HL-60 (cell line): ENCODE data around the gene FOXP1.

Experiments
- DNase-seq, 2 experiments: peaks; one replicate each; pipeline ENCODE4 v3.0.0-alpha.2; 2010 to 2020; ENCODE audit warnings: low read depth in 1 of 2, low spot score in 1 of 2
- H3K27ac ChIP-seq: fragments of 250-450 bp; sonication (Bioruptor Pico); replicated peaks from 2 replicates; pipeline ENCODE4 v1.5.1; 2020; ENCODE audit warnings: mild to moderate bottlenecking, moderate library complexity
- H3K27me3 ChIP-seq: fragments of 250-450 bp; sonication (Bioruptor Pico); 2 replicates; pipeline ENCODE4 v1.5.1; 2021; ENCODE audit warnings: mild to moderate bottlenecking, moderate library complexity; ENCODE audit not compliant: insufficient read depth, poor library complexity, severe bottlenecking
- H3K4me3 ChIP-seq: replicated peaks from 2 replicates; pipeline ENCODE4 v1.5.1; 2011; ENCODE audit warnings: mild to moderate bottlenecking, control low read depth, low read length; ENCODE audit not compliant: insufficient read depth
- CTCF ChIP-seq: IDR thresholded peaks from one replicate; pipeline ENCODE4 v1.5.1; 2011; ENCODE audit warnings: low read length, control low read depth, inconsistent platforms; ENCODE audit not compliant: insufficient read depth
- GABPA ChIP-seq: IDR thresholded peaks from 2 replicates; pipeline ENCODE4 v1.6.1; 2012; ENCODE audit warnings: low read depth
- POLR2AphosphoS5 ChIP-seq: IDR thresholded peaks from 2 replicates; pipeline ENCODE4 v1.6.1; 2012; ENCODE audit warnings: low read depth
- SPI1 ChIP-seq: IDR thresholded peaks from 2 replicates; pipeline ENCODE4 v1.6.1; 2012; ENCODE audit warnings: low read depth, mild to moderate bottlenecking, borderline replicate concordance
- TF ChIP-seq, protein P1 (sequence below): IDR thresholded peaks from 2 replicates; pipeline ENCODE4 v1.6.1; 2012; ENCODE audit warnings: low read depth; ENCODE audit not compliant: insufficient replicate concordance

The FOXP1 gene

DNA sequence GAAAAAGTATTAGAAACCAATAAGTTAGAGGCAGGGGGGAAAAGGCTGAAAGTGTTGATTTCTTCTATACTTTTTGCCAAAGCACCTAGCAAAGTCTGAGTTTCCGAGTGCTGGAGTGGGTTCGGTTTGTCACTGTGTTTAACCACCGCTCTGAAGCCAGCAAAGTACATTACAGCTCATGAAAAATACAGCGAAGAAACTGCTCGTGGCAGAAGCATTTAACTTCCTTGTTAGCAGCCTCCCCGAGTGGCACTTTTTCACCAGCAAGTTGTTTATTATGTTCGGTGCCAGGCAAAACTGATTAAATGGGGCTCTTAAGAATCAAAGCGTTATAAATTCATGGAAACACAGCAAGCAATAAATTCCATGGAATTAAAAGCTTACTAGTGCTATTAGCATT is 313.6 kb downstream of the FOXP1 start:
- Histone ChIP-seq H3K27ac (no peak overlapping the region), H3K27me3 (no peaks in the 10 kb centered on the region), H3K4me3 (no peak overlapping the region)
- no peak for DNase-seq
- TF ChIP-seq CTCF (no peak), GABPA (no peak), SPI1 (no peak), POLR2AphosphoS5 (no peak)
- TF ChIP-seq, protein P1, sequence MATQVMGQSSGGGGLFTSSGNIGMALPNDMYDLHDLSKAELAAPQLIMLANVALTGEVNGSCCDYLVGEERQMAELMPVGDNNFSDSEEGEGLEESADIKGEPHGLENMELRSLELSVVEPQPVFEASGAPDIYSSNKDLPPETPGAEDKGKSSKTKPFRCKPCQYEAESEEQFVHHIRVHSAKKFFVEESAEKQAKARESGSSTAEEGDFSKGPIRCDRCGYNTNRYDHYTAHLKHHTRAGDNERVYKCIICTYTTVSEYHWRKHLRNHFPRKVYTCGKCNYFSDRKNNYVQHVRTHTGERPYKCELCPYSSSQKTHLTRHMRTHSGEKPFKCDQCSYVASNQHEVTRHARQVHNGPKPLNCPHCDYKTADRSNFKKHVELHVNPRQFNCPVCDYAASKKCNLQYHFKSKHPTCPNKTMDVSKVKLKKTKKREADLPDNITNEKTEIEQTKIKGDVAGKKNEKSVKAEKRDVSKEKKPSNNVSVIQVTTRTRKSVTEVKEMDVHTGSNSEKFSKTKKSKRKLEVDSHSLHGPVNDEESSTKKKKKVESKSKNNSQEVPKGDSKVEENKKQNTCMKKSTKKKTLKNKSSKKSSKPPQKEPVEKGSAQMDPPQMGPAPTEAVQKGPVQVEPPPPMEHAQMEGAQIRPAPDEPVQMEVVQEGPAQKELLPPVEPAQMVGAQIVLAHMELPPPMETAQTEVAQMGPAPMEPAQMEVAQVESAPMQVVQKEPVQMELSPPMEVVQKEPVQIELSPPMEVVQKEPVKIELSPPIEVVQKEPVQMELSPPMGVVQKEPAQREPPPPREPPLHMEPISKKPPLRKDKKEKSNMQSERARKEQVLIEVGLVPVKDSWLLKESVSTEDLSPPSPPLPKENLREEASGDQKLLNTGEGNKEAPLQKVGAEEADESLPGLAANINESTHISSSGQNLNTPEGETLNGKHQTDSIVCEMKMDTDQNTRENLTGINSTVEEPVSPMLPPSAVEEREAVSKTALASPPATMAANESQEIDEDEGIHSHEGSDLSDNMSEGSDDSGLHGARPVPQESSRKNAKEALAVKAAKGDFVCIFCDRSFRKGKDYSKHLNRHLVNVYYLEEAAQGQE = no peak

- no peak for TF ChIP-seq POLR2AphosphoS5
- TF ChIP-seq, protein P1 = no peak
- no peak for TF ChIP-seq GABPA
- TF ChIP-seq CTCF = no peak
- TF ChIP-seq SPI1 = no peak
Measured at GRCh38 chr3:71268462-71268999, 315.0 kb downstream of the FOXP1 start.

DNA sequence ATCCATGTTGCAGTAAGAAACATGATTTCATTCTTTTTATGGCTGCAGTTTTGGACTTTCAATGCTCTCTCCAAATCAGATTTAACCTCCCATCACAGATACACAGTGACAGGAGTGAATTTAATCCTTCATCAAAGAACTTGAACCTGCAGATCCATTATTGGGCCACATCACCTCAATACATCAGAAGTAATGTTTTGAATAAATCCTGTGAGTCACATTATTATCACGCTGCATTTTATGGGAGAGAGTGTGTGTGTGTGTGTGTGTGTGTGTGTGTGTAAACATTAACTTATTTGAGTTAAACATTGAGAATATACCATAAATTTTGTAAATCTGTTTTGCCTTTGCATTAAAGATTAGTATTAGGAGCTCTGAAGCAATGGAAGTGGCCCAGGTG is 316.7 kb downstream of the FOXP1 start:
- Histone ChIP-seq H3K27ac (no peak overlapping the region), H3K4me3 (no peak overlapping the region), H3K27me3 (no peaks in the 10 kb centered on the region)
- no peak for DNase-seq
- TF ChIP-seq CTCF (no peak), GABPA (no peak), POLR2AphosphoS5 (no peak), SPI1 (no peak)
- TF ChIP-seq, protein P1 = no peak

More at GRCh38 chr3:71268462-71268999, 315.0 kb downstream of the FOXP1 start:
- Histone ChIP-seq H3K27me3 (no peaks in the 10 kb centered on the region), H3K27ac (no peak overlapping the region), H3K4me3 (no peak overlapping the region)
- no peak for DNase-seq
